SK-N-SH (cell line): Measurements from ENCODE around the gene PLA2G7.

Experiments
- EP300 ChIP-seq, 2 experiments: IDR thresholded peaks; 2 replicates each; pipeline versions ENCODE4 v1.4.0 to v1.6.1; 2012; ENCODE audit warnings: borderline replicate concordance in 1 of 2, low read depth in 1 of 2, low read length in 1 of 2
- EZH2phosphoT487 ChIP-seq: fragments of 200-600 bp; sonication (generic); IDR thresholded peaks from 2 replicates; pipeline ENCODE4 v1.6.1; 2017; ENCODE audit warnings: low read depth, mixed run types, mild to moderate bottlenecking, antibody characterized with exemption, moderate library complexity, borderline replicate concordance
- FOXM1 ChIP-seq: IDR thresholded peaks from 2 replicates; pipeline ENCODE4 v1.4.0; 2012; ENCODE audit warnings: low read depth, mild to moderate bottlenecking
- JUND ChIP-seq: IDR thresholded peaks from 2 replicates; pipeline ENCODE4 v1.4.0; 2012
- MXI1 ChIP-seq: IDR thresholded peaks from 2 replicates; pipeline ENCODE4 v1.6.1; 2012; ENCODE audit warnings: mild to moderate bottlenecking, low read depth, low read length, improper control_type of control experiment
- POLR2AphosphoS5 ChIP-seq: IDR thresholded peaks from 2 replicates; pipeline ENCODE4 v1.6.1; 2012; ENCODE audit warnings: low read depth, low read length
- RFX5 ChIP-seq: IDR thresholded peaks from 2 replicates; pipeline ENCODE4 v1.6.1; 2012; ENCODE audit warnings: mild to moderate bottlenecking, improper control_type of control experiment, low read length
- SMC3 ChIP-seq: IDR thresholded peaks from 2 replicates; pipeline ENCODE4 v1.6.1; 2012; ENCODE audit warnings: low read depth, low read length, improper control_type of control experiment
- TAF1 ChIP-seq: IDR thresholded peaks from 2 replicates; pipeline ENCODE4 v1.6.1; 2012; ENCODE audit warnings: low read depth, mild to moderate bottlenecking, low read length, moderate library complexity, borderline replicate concordance
- TF ChIP-seq, protein P1 (sequence below): IDR thresholded peaks from 2 replicates; pipeline ENCODE4 v1.4.0; 2012; ENCODE audit warnings: low read depth, borderline replicate concordance
- TF ChIP-seq, protein P2 (sequence below): fragments of 200-600 bp; sonication (generic); IDR thresholded peaks from 2 replicates; pipeline ENCODE4 v1.6.1; 2017; ENCODE audit warnings: antibody characterized with exemption, mild to moderate bottlenecking, moderate library complexity
- TF ChIP-seq, protein P3 (sequence below): IDR thresholded peaks from 2 replicates; pipeline ENCODE4 v1.4.0; 2012; ENCODE audit warnings: low read depth
- TF ChIP-seq, protein P4 (sequence below): IDR thresholded peaks from 2 replicates; pipeline ENCODE4 v1.6.1; 2012; ENCODE audit warnings: mild to moderate bottlenecking, low read depth, low read length, moderate library complexity
- TF ChIP-seq, protein P5 (sequence below): IDR thresholded peaks from 2 replicates; pipeline ENCODE4; 2012

DNA sequence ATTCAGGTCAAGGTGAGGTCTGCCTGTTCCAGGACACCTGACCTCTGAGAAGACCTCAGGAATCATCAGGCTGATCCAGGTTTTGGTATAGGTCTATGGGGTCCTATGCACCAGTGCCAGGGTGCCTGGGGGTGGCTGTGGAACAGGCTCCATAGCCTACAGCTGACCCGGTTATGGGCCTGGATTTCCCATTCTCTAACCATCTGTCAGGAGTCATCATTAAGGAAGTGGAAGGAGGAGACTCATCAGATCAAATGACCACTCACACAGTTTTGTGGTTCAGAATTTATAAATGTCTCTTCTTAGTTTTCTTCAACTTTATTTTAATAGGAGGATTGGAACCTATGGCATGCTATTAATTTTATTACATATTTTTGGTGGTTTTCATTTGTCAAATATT, 14.8 kb downstream of the PLA2G7 start:
- TF ChIP-seq MXI1: no peak
- TF ChIP-seq, protein P1, sequence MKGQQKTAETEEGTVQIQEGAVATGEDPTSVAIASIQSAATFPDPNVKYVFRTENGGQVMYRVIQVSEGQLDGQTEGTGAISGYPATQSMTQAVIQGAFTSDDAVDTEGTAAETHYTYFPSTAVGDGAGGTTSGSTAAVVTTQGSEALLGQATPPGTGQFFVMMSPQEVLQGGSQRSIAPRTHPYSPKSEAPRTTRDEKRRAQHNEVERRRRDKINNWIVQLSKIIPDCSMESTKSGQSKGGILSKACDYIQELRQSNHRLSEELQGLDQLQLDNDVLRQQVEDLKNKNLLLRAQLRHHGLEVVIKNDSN: no peak
- no peak for TF ChIP-seq EP300 (IDR thresholded peaks at IDR 0.05; ENCODE audit: borderline replicate concordance in 1 of 2, low read depth in 1 of 2, low read length in 1 of 2)
- TF ChIP-seq, protein P2, sequence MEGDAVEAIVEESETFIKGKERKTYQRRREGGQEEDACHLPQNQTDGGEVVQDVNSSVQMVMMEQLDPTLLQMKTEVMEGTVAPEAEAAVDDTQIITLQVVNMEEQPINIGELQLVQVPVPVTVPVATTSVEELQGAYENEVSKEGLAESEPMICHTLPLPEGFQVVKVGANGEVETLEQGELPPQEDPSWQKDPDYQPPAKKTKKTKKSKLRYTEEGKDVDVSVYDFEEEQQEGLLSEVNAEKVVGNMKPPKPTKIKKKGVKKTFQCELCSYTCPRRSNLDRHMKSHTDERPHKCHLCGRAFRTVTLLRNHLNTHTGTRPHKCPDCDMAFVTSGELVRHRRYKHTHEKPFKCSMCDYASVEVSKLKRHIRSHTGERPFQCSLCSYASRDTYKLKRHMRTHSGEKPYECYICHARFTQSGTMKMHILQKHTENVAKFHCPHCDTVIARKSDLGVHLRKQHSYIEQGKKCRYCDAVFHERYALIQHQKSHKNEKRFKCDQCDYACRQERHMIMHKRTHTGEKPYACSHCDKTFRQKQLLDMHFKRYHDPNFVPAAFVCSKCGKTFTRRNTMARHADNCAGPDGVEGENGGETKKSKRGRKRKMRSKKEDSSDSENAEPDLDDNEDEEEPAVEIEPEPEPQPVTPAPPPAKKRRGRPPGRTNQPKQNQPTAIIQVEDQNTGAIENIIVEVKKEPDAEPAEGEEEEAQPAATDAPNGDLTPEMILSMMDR: no peak
- TF ChIP-seq SMC3: no peak
- TF ChIP-seq JUND: no peak
- TF ChIP-seq FOXM1: no peak
- no peak for TF ChIP-seq POLR2AphosphoS5
- TF ChIP-seq, protein P3, sequence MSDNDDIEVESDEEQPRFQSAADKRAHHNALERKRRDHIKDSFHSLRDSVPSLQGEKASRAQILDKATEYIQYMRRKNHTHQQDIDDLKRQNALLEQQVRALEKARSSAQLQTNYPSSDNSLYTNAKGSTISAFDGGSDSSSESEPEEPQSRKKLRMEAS: no peak
- no peak for TF ChIP-seq TAF1
- no peak for TF ChIP-seq EZH2phosphoT487
- TF ChIP-seq, protein P4, sequence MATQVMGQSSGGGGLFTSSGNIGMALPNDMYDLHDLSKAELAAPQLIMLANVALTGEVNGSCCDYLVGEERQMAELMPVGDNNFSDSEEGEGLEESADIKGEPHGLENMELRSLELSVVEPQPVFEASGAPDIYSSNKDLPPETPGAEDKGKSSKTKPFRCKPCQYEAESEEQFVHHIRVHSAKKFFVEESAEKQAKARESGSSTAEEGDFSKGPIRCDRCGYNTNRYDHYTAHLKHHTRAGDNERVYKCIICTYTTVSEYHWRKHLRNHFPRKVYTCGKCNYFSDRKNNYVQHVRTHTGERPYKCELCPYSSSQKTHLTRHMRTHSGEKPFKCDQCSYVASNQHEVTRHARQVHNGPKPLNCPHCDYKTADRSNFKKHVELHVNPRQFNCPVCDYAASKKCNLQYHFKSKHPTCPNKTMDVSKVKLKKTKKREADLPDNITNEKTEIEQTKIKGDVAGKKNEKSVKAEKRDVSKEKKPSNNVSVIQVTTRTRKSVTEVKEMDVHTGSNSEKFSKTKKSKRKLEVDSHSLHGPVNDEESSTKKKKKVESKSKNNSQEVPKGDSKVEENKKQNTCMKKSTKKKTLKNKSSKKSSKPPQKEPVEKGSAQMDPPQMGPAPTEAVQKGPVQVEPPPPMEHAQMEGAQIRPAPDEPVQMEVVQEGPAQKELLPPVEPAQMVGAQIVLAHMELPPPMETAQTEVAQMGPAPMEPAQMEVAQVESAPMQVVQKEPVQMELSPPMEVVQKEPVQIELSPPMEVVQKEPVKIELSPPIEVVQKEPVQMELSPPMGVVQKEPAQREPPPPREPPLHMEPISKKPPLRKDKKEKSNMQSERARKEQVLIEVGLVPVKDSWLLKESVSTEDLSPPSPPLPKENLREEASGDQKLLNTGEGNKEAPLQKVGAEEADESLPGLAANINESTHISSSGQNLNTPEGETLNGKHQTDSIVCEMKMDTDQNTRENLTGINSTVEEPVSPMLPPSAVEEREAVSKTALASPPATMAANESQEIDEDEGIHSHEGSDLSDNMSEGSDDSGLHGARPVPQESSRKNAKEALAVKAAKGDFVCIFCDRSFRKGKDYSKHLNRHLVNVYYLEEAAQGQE: no peak
- TF ChIP-seq, protein P5, sequence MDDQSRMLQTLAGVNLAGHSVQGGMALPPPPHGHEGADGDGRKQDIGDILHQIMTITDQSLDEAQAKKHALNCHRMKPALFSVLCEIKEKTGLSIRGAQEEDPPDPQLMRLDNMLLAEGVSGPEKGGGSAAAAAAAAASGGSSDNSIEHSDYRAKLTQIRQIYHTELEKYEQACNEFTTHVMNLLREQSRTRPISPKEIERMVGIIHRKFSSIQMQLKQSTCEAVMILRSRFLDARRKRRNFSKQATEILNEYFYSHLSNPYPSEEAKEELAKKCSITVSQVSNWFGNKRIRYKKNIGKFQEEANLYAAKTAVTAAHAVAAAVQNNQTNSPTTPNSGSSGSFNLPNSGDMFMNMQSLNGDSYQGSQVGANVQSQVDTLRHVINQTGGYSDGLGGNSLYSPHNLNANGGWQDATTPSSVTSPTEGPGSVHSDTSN: no peak
- TF ChIP-seq RFX5: no peak
